Gastroesophageal sphincter (tissue), 3 donors: ENCODE data around the gene EMCN.

Experiments
- CTCF ChIP-seq, 4 experiments: fragments of 200-600 bp in 2 of 4; fragments of 450-650 bp in 2 of 4; sonication (generic) in 1 of 4; IDR thresholded peaks; one replicate each; pipeline ENCODE4 v1.5.1; 2017 to 2019; ENCODE audit warnings: antibody characterized with exemption in 4 of 4, mild to moderate bottlenecking in 2 of 4, moderate library complexity in 2 of 4
- POLR2A ChIP-seq, 2 donors: fragments of 450-650 bp; IDR thresholded peaks; one replicate each; pipeline ENCODE4 v1.6.1; 2017; ENCODE audit warnings: antibody characterized with exemption in 2 of 2, mild to moderate bottlenecking in 2 of 2, moderate library complexity in 1 of 2

GRCh38 chr4:100519205-100519604 lies 1.4 kb upstream of the EMCN start:
- TF ChIP-seq CTCF (IDR thresholded peaks at IDR 0.05): no peak
- TF ChIP-seq POLR2A (IDR thresholded peaks at IDR 0.05): no peak
